H1 (cell line): Measurements from ENCODE around the gene CORO1C. TPM values are rescaled to one million over a fixed set of nuclear protein-coding genes. Genes with fewer than 3 reads are reported as not detected.

Experiments
- CTCF ChIA-PET: fragments of 300-600 bp; sonication (Branson Sonifier 250); formaldehyde crosslinking; loops from one replicate; lab custom pipeline; 2021; ENCODE audit not compliant: partially characterized antibody; lab: Charles Lee
- POLR2A ChIA-PET: fragments of 300-600 bp; sonication (Branson Sonifier 250); formaldehyde crosslinking; loops from one replicate; lab custom pipeline; 2021; ENCODE audit warnings: inconsistent platforms; ENCODE audit not compliant: partially characterized antibody; lab: Charles Lee
- DNase-seq, 2 experiments: peaks; one replicate each; pipeline versions ENCODE4 v3.0.0 to v3.0.0-alpha.2; 2010 to 2022; ENCODE audit warnings: low spot score in 2 of 2, low read depth in 1 of 2, mixed read lengths in 1 of 2
- FAIRE-seq: peaks from 2 replicates; lab custom pipeline; 2011; peaks lifted over from hg19 to GRCh38; lab: Jason Lieb, UNC
- H2AFZ ChIP-seq: 2 replicates; pipeline ENCODE4 v1.8.1; 2012; ENCODE audit warnings: low read length, inconsistent platforms
- H2AK5ac ChIP-seq: 2 replicates; pipeline ENCODE4 v1.6.1; 2013; ENCODE audit warnings: low read depth, low read length
- H2BK120ac ChIP-seq: replicated peaks from 2 replicates; pipeline ENCODE3; 2013; ENCODE audit warnings: low read depth, low read length, inconsistent platforms
- H2BK12ac ChIP-seq: 2 replicates; pipeline ENCODE4 v1.6.1; 2013; ENCODE audit warnings: low read depth, low read length
- H2BK15ac ChIP-seq: 2 replicates; pipeline ENCODE4 v1.6.1; 2013; ENCODE audit warnings: low read length
- H2BK20ac ChIP-seq: 2 replicates; pipeline ENCODE4 v1.6.1; 2013; ENCODE audit warnings: low read length
- H2BK5ac ChIP-seq: 2 replicates; pipeline ENCODE4 v1.6.1; 2013; ENCODE audit warnings: low read depth, low read length
- H3K14ac ChIP-seq: 2 replicates; pipeline ENCODE4 v1.6.1; 2013; ENCODE audit warnings: inconsistent platforms; ENCODE audit not compliant: insufficient read length
- H3K18ac ChIP-seq: 2 replicates; pipeline ENCODE4 v1.6.1; 2013; ENCODE audit warnings: low read length; ENCODE audit errors: extremely low read depth
- H3K23ac ChIP-seq: 2 replicates; pipeline ENCODE4 v1.6.1; 2013; ENCODE audit warnings: inconsistent platforms; ENCODE audit not compliant: insufficient read length
- H3K23me2 ChIP-seq: 2 replicates; pipeline ENCODE4 v1.6.1; 2013; ENCODE audit warnings: low read depth, low read length
- H3K27ac ChIP-seq: 2 replicates; pipeline ENCODE4 v1.6.1; 2011; ENCODE audit warnings: low read depth, low read length, inconsistent platforms
- H3K27me3 ChIP-seq, 4 experiments: replicated peaks in 1 of 4; 1 replicate in 1 of 4; 2 replicates in 3 of 4; pipeline versions ENCODE4 v1.6.1 to v1.8.1; 2011 to 2013; ENCODE audit warnings: low read length in 3 of 4, mild to moderate bottlenecking in 3 of 4, inconsistent platforms in 2 of 4, mixed read lengths in 2 of 4, moderate library complexity in 1 of 4; ENCODE audit not compliant: control insufficient read depth in 3 of 4, insufficient read depth in 3 of 4; ENCODE audit errors: extremely low read depth in 1 of 4
- H3K36me3 ChIP-seq, 4 experiments: 2 replicates each; pipeline versions ENCODE4 v1.6.1 to v1.8.1; 2011 to 2013; ENCODE audit warnings: mild to moderate bottlenecking in 4 of 4, low read length in 3 of 4, moderate library complexity in 2 of 4, control low read depth in 1 of 4, inconsistent platforms in 1 of 4; ENCODE audit not compliant: insufficient read depth in 4 of 4, control insufficient read depth in 2 of 4
- H3K4ac ChIP-seq: replicated peaks from 2 replicates; pipeline ENCODE3; 2013; ENCODE audit warnings: low read length, low read depth, mixed read lengths, inconsistent platforms; ENCODE audit not compliant: insufficient read length
- H3K4me1 ChIP-seq, 4 experiments: replicated peaks in 1 of 4; 1 replicate in 1 of 4; 2 replicates in 3 of 4; pipeline versions ENCODE4 v1.6.1 to v1.8.1; 2011 to 2013; ENCODE audit warnings: low read length in 3 of 4, inconsistent platforms in 2 of 4, mixed read lengths in 1 of 4; ENCODE audit not compliant: insufficient read depth in 4 of 4, control insufficient read depth in 3 of 4
- H3K4me2 ChIP-seq, 2 experiments: 2 replicates each; pipeline versions ENCODE4 v1.6.1 to v1.8.1; 2011 to 2013; ENCODE audit warnings: low read depth in 2 of 2, low read length in 2 of 2, control low read depth in 1 of 2, inconsistent platforms in 1 of 2, mild to moderate bottlenecking in 1 of 2; ENCODE audit not compliant: insufficient read depth in 1 of 2
- H3K4me3 ChIP-seq, 4 experiments: fragments of 200-600, 300-600 bp in 1 of 4; sonication (generic), shearing (Covaris generic), sonication (Bioruptor Twin) in 1 of 4; 2 replicates each; pipeline versions ENCODE4 v1.5.1 to v1.8.1; 2011 to 2016; ENCODE audit warnings: low read length in 4 of 4, low read depth in 3 of 4, control low read depth in 2 of 4, inconsistent platforms in 2 of 4, mild to moderate bottlenecking in 2 of 4, mixed read lengths in 1 of 4, moderate library complexity in 1 of 4; ENCODE audit not compliant: insufficient read depth in 2 of 4; ENCODE audit errors: extremely low read depth in 1 of 4
- H3K56ac ChIP-seq: replicated peaks from 2 replicates; pipeline ENCODE3; 2013; ENCODE audit warnings: low read depth, mild to moderate bottlenecking, mixed read lengths, low read length, inconsistent platforms; ENCODE audit not compliant: insufficient read length
- H3K79me1 ChIP-seq: 2 replicates; pipeline ENCODE4 v1.6.1; 2013; ENCODE audit warnings: low read depth, low read length, control low read depth
- H3K79me2 ChIP-seq, 2 experiments: 2 replicates each; pipeline versions ENCODE4 v1.6.1 to v1.8.1; 2012 to 2013; ENCODE audit warnings: low read length in 2 of 2, mild to moderate bottlenecking in 2 of 2, inconsistent platforms in 1 of 2; ENCODE audit not compliant: insufficient read depth in 2 of 2, control insufficient read depth in 1 of 2
- H3K9ac ChIP-seq, 4 experiments: replicated peaks in 1 of 4; 1 replicate in 1 of 4; 2 replicates in 3 of 4; pipeline versions ENCODE4 v1.6.1 to v1.8.1; 2011 to 2013; ENCODE audit warnings: low read depth in 3 of 4, low read length in 3 of 4, control low read depth in 2 of 4, mild to moderate bottlenecking in 2 of 4, moderate library complexity in 2 of 4, inconsistent platforms in 1 of 4; ENCODE audit errors: extremely low read depth in 1 of 4
- H3K9me3 ChIP-seq, 2 experiments: 2 replicates each; pipeline versions ENCODE4 v1.6.1 to v1.8.1; 2012 to 2013; ENCODE audit warnings: mild to moderate bottlenecking in 2 of 2, moderate library complexity in 2 of 2, control low read depth in 1 of 2, inconsistent platforms in 1 of 2, low read depth in 1 of 2, low read length in 1 of 2, mixed read lengths in 1 of 2; ENCODE audit not compliant: insufficient read depth in 2 of 2
- H4K20me1 ChIP-seq, 2 experiments: replicated peaks in 1 of 2; 2 replicates each; pipeline versions ENCODE3 to v1.8.1; 2011 to 2013; ENCODE audit warnings: inconsistent platforms in 2 of 2, low read length in 2 of 2, mild to moderate bottlenecking in 1 of 2; ENCODE audit not compliant: insufficient read depth in 2 of 2, control insufficient read depth in 1 of 2
- H4K5ac ChIP-seq: 2 replicates; pipeline ENCODE4 v1.6.1; 2013; ENCODE audit warnings: low read length, low read depth, mixed read lengths, inconsistent platforms; ENCODE audit not compliant: insufficient read length
- H4K8ac ChIP-seq: 2 replicates; pipeline ENCODE4 v1.8.0; 2013; ENCODE audit warnings: mild to moderate bottlenecking, moderate library complexity, low read length, inconsistent platforms; ENCODE audit not compliant: insufficient read depth; ENCODE audit errors: extremely low read depth
- H4K91ac ChIP-seq: replicated peaks from 2 replicates; pipeline ENCODE3; 2013; ENCODE audit warnings: low read length, mixed read lengths, inconsistent platforms; ENCODE audit not compliant: insufficient read length
- CBX5 ChIP-seq: fragments of 300-800, 300-1000 bp; sonication (generic); IDR thresholded peaks from 2 replicates; pipeline ENCODE4 v1.7.1; 2016; ENCODE audit warnings: antibody characterized with exemption, low read length, low read depth
- CBX8 ChIP-seq: fragments of 300-800, 300-1000 bp; sonication (generic); IDR thresholded peaks from 2 replicates; pipeline ENCODE4 v1.7.1; 2016; ENCODE audit warnings: low read depth, low read length, borderline replicate concordance
- EP300 ChIP-seq, 2 experiments: IDR thresholded peaks; 1 replicate in 1 of 2; 2 replicates in 1 of 2; pipeline ENCODE4 v1.6.1; 2011 to 2012; ENCODE audit warnings: low read depth in 2 of 2, low read length in 2 of 2, mild to moderate bottlenecking in 2 of 2, borderline replicate concordance in 1 of 2, inconsistent platforms in 1 of 2, moderate library complexity in 1 of 2
- EZH2 ChIP-seq: fragments of 200-600 bp; sonication (generic); IDR thresholded peaks from 2 replicates; pipeline ENCODE4 v1.7.1; 2012; ENCODE audit warnings: low read depth, mild to moderate bottlenecking, moderate library complexity, low read length, inconsistent platforms; ENCODE audit not compliant: severe bottlenecking
- KDM4A ChIP-seq: IDR thresholded peaks from one replicate; pipeline ENCODE4 v1.7.1; 2012; ENCODE audit warnings: low read depth, mild to moderate bottlenecking, moderate library complexity, low read length, inconsistent platforms; ENCODE audit not compliant: severe bottlenecking
- NRF1 ChIP-seq: IDR thresholded peaks from 2 replicates; pipeline ENCODE4 v1.6.1; 2011; ENCODE audit warnings: mild to moderate bottlenecking, low read depth, low read length, improper control_type of control experiment
- POLR2A ChIP-seq, 2 experiments: IDR thresholded peaks; 1 replicate in 1 of 2; 2 replicates in 1 of 2; pipeline ENCODE4 v1.6.1; 2011; ENCODE audit warnings: low read depth in 2 of 2, low read length in 2 of 2, mild to moderate bottlenecking in 2 of 2; ENCODE audit errors: control extremely low read depth in 1 of 2
- RAD21 ChIP-seq, 2 experiments: IDR thresholded peaks in 1 of 2; conservative IDR thresholded peaks in 1 of 2; 2 replicates each; pipeline ENCODE4 v1.6.1; 2011; ENCODE audit warnings: low read depth in 2 of 2, low read length in 2 of 2, improper control_type of control experiment in 1 of 2, inconsistent platforms in 1 of 2, mild to moderate bottlenecking in 1 of 2, moderate library complexity in 1 of 2
- RBBP5 ChIP-seq: IDR thresholded peaks from 2 replicates; pipeline ENCODE4 v1.7.1; 2012; ENCODE audit warnings: low read depth, mild to moderate bottlenecking, inconsistent platforms, low read length, moderate library complexity, borderline replicate concordance
- TAF7 ChIP-seq: optimal IDR thresholded peaks from 2 replicates; pipeline ENCODE3; 2011; ENCODE audit warnings: low read depth, mild to moderate bottlenecking, inconsistent platforms, low read length, moderate library complexity, borderline replicate concordance
- TCF12 ChIP-seq: IDR thresholded peaks from 2 replicates; pipeline ENCODE4 v1.6.1; 2011; ENCODE audit warnings: low read depth, mild to moderate bottlenecking, low read length
- ZNF274 ChIP-seq: IDR thresholded peaks from 2 replicates; pipeline ENCODE4 v1.7.0; 2012; ENCODE audit warnings: low read length, borderline replicate concordance; ENCODE audit errors: extremely low read depth
- WGBS, 2 experiments: shearing (Covaris generic) in 1 of 2; methylation state at CpG; one replicate each; pipeline versions ENCODE4 v1.1.6 to v1.1.7; 2013 to 2015; ENCODE audit warnings: low lambda C conversion rate in 2 of 2, mixed read lengths in 2 of 2, inconsistent platforms in 1 of 2, low coverage in 1 of 2, missing lambda C conversion rate in 1 of 2; ENCODE audit not compliant: insufficient replicate concordance in 2 of 2, insufficient coverage in 1 of 2, insufficient read length in 1 of 2; ENCODE audit errors: extremely low coverage in 1 of 2, missing lambda C conversion rate in 1 of 2; 5-methylcytosine and 5-hydroxymethylcytosine counted together
- polyA plus RNA-seq, 7 experiments: library from polyadenylated mRNA; depleted of rRNA in 3 of 7; stranded (reverse) in 5 of 7; unstranded in 2 of 7; fragments of >200 nt in 5 of 7; fragments of 200-250 nt in 2 of 7; gene quantifications; 1 replicate in 5 of 7; 2 replicates in 1 of 7; 4 replicates in 1 of 7; pipeline versions ENCODE4 v1.2.1 to v1.2.3, GENCODE V29; 2011 to 2013; ENCODE audit warnings: missing spikeins in 2 of 7, mixed read lengths in 2 of 7
- total RNA-seq: library from RNA; stranded (reverse); fragmentation: NEBNext Ultra II Directional; extraction: Animal tissue kit (Norgen Biotek cat#: 25700); gene quantifications from 2 replicates; pipeline ENCODE4 v1.2.1, GENCODE V29; 2021

The CORO1C gene
- total and polyA plus RNA-seq, 2 of the 8 experiments (the other 6 are each of a cell fraction or from before 2014, with no cell fraction given) = 72.7 to 120 TPM

- Histone ChIP-seq H4K91ac (no peak overlapping the region), H2BK120ac (no peak overlapping the region), H3K27ac (no peak overlapping the region), H3K23me2 (peaks cover 9% of the 10 kb centered on the region; the same call in 1 of the 2 replicates), H3K23ac (no peak overlapping the region), H4K8ac (no peak overlapping the region), H3K4ac (no peak overlapping the region), H2BK5ac (no peak overlapping the region), H4K5ac (no peak overlapping the region), H3K14ac (no peak overlapping the region), H4K20me1 (no peaks in the 10 kb centered on the region), H3K9me3 (no peaks in the 10 kb centered on the region), H3K18ac (no peak overlapping the region), H3K79me2 (no peaks in the 10 kb centered on the region), H3K4me2 (no peak overlapping the region), H2BK15ac (no peak overlapping the region), H2AK5ac (no peak overlapping the region), H2AFZ (no peak overlapping the region), H3K4me1 (peaks cover 0 to 8% (median 0%) of the 10 kb centered on the region in 4 experiments; a peak in 2 of 7 replicates), H3K4me3 (no peak overlapping the region), H3K27me3 (no peaks in the 10 kb centered on the region), H3K36me3 (no peaks in the 10 kb centered on the region), H3K56ac (no peak overlapping the region), H3K79me1 (no peaks in the 10 kb centered on the region), H2BK20ac (no peak overlapping the region), H3K9ac (no peak overlapping the region), H2BK12ac (no peak overlapping the region)
- FAIRE-seq = peak; percentile 39
- ChIA-PET CTCF (interaction anchor here (0.8 to 22.5 kb wide), 6 partner anchors 12 to 154 kb away, joined by 3 to 523 read pairs (median 7); partner anchors contain the start of genes ISCU and SART3), POLR2A (interaction anchor here (0.5 to 1.6 kb wide), 5 partner anchors 8 to 867 kb away, joined by 3 to 7 read pairs (median 4); no protein-coding TSS in a partner anchor)
- TF ChIP-seq RBBP5 (no peak), CBX8 (no peak), EP300 (IDR thresholded peaks at IDR 0.05; ENCODE audit: borderline replicate concordance in 1 of 2, low read depth in 2 of 2, low read length in 2 of 2) (no peak), ZNF274 (no peak), RAD21 (IDR thresholded peaks at IDR 0.05 in 1 of 2, conservative IDR thresholded peaks at IDR 0.05 in 1 of 2; ENCODE audit: low read depth in 2 of 2, low read length in 2 of 2) (no peak), NRF1 (no peak), CBX5 (no peak), EZH2 (no peak), TAF7 (no peak), KDM4A (no peak), TCF12 (no peak), POLR2A (IDR thresholded peaks at IDR 0.05; ENCODE audit: control extremely low read depth in 1 of 2, low read depth in 2 of 2, low read length in 2 of 2) (no peak)
- DNase-seq = no peak
- 85% methylated on average over 3 of the region's 3 CpGs; no CpG with 5 or more reads in 1 of the 2 experiments for WGBS, 2 experiments
Measured at GRCh38 chr12:108605000-108605689, 126.2 kb downstream of the CORO1C start.
